Endothelial cell (in vitro differentiated cells): Measurements from ENCODE around the gene ZC3HAV1L. TPM values are rescaled to one million over a fixed set of nuclear protein-coding genes. Genes with fewer than 3 reads are reported as not detected.
"Not testable (repeated sequence)": the region's sequence is repeated elsewhere in the genome, so short reads cannot be mapped to it uniquely, and the experiment has no call there.

Source experiments
- DNase-seq: peaks from one replicate; pipeline ENCODE4 v3.0.0; 2021; ENCODE audit warnings: low spot score
- H3K27ac Mint-ChIP-seq: one replicate; pipeline ENCODE4 v1.8.0; 2021; ENCODE audit warnings: mixed read lengths, inconsistent platforms; ENCODE audit not compliant: unreplicated experiment
- H3K27me3 Mint-ChIP-seq: one replicate; pipeline ENCODE4 v1.8.0; 2021; ENCODE audit warnings: mild to moderate bottlenecking, moderate library complexity, mixed read lengths, inconsistent platforms; ENCODE audit not compliant: unreplicated experiment
- H3K36me3 Mint-ChIP-seq: one replicate; pipeline ENCODE4 v1.8.0; 2021; ENCODE audit warnings: mild to moderate bottlenecking, low read depth, mixed read lengths, inconsistent platforms; ENCODE audit not compliant: unreplicated experiment
- H3K4me1 Mint-ChIP-seq: one replicate; pipeline ENCODE4 v1.8.0; 2021; ENCODE audit warnings: mild to moderate bottlenecking, mixed read lengths, inconsistent platforms; ENCODE audit not compliant: unreplicated experiment
- H3K4me3 Mint-ChIP-seq: one replicate; pipeline ENCODE4 v1.8.0; 2021; ENCODE audit warnings: mild to moderate bottlenecking, mixed read lengths, inconsistent platforms; ENCODE audit not compliant: unreplicated experiment
- H3K9me3 Mint-ChIP-seq: one replicate; pipeline ENCODE4 v1.8.0; 2021; ENCODE audit warnings: mixed read lengths, inconsistent platforms; ENCODE audit not compliant: unreplicated experiment
- total RNA-seq: library from RNA; stranded (reverse); fragmentation: NEBNext Ultra II Directional; extraction: Animal tissue kit (Norgen Biotek cat#: 25700); gene quantifications from one replicate; pipeline ENCODE4 v1.2.1, GENCODE V29; 2021; ENCODE audit not compliant: unreplicated experiment
- TF ChIP-seq, protein P1 (sequence below): fragments of 200-600 bp; sonication (generic); IDR thresholded peaks from one replicate; pipeline ENCODE4 v1.5.0; 2021; ENCODE audit warnings: antibody characterized with exemption; ENCODE audit not compliant: unreplicated experiment

Gene ZC3HAV1L
- total RNA-seq, 1 donor from 2014 or later = 12.4 TPM

DNA sequence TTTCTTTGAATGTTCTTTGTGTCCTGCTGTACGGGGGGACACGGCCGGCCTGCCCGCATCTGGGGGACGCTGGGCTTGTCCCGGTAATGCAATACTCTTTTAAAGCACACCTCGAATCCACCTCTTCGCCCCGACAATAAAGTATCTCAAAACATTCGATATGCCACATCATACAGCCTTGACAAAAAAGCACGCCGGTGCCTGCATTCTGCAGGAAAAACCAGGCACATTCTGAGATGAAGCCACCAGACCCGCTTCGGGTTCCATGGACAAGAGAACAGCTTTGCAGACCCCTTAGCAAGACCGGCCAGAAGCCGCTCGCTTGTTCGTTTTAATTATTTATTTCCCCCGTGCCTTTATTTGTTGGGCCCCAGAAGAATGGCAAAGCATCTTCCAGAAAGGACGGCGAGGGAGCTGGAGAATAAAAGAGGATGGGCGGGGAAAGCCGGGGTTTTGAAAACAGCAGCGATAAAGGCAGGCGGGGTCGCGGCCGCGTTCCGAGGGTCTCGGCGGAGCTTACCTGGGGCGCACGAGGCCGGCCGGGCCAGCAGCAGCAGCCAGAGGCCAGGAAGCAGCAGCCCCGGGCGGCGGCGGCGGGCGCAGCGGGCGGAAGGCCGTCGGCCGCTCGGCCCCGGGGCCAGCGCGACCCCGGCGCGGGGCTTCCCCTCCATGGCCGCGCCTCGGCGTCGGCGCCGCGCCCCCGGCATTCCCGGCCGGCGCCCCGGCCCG, 55.1 kb downstream of the ZC3HAV1L start:
- H3K36me3 Mint-ChIP-seq = peaks cover 12% of the 10 kb centered on the region
- DNase-seq = peak; percentile 45
- H3K4me1 Mint-ChIP-seq = peaks cover 24% of the 10 kb centered on the region

DNA sequence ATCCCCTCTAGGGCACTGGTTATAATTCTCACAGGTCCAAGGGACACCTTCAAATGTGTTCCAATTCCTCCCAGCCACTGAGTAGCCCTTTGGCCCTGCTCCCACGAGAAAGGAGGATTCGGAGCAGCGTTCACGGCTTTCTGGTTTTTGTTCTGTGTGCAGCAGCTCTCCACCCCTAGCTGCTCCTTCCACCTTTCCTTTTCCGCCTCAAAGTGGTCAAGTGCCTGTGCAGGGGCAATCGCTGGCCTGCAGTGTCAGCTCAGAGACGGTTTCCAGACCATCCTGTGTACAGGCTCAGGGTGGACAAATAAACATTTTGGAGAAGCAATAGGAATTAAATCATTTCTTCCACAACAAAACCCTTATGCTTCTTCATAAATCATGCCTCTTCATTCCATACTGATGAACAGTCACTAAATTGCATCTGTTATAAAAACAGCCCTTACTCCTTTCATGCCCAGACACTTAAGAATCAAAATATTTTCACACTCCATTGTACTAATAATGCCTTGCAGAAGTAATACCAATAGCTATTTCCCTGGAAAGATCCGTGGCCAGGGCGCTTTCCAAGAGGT, 55.8 kb downstream of the ZC3HAV1L start:
- Mint-ChIP-seq H3K27ac (peak overlapping the region; percentile 51), H3K4me1 (peaks cover 28% of the 10 kb centered on the region)
- no peak for DNase-seq

More for the DNA sequence above, 55.1 kb downstream of the ZC3HAV1L start:
- Mint-ChIP-seq H3K4me3 (peak overlapping the region; percentile 98), H3K27me3 (peaks cover 16% of the 10 kb centered on the region), H3K9me3 (no peaks in the 10 kb centered on the region), H3K27ac (peak overlapping the region; percentile 51)
- TF ChIP-seq, protein P1, sequence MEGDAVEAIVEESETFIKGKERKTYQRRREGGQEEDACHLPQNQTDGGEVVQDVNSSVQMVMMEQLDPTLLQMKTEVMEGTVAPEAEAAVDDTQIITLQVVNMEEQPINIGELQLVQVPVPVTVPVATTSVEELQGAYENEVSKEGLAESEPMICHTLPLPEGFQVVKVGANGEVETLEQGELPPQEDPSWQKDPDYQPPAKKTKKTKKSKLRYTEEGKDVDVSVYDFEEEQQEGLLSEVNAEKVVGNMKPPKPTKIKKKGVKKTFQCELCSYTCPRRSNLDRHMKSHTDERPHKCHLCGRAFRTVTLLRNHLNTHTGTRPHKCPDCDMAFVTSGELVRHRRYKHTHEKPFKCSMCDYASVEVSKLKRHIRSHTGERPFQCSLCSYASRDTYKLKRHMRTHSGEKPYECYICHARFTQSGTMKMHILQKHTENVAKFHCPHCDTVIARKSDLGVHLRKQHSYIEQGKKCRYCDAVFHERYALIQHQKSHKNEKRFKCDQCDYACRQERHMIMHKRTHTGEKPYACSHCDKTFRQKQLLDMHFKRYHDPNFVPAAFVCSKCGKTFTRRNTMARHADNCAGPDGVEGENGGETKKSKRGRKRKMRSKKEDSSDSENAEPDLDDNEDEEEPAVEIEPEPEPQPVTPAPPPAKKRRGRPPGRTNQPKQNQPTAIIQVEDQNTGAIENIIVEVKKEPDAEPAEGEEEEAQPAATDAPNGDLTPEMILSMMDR = no peak

DNA sequence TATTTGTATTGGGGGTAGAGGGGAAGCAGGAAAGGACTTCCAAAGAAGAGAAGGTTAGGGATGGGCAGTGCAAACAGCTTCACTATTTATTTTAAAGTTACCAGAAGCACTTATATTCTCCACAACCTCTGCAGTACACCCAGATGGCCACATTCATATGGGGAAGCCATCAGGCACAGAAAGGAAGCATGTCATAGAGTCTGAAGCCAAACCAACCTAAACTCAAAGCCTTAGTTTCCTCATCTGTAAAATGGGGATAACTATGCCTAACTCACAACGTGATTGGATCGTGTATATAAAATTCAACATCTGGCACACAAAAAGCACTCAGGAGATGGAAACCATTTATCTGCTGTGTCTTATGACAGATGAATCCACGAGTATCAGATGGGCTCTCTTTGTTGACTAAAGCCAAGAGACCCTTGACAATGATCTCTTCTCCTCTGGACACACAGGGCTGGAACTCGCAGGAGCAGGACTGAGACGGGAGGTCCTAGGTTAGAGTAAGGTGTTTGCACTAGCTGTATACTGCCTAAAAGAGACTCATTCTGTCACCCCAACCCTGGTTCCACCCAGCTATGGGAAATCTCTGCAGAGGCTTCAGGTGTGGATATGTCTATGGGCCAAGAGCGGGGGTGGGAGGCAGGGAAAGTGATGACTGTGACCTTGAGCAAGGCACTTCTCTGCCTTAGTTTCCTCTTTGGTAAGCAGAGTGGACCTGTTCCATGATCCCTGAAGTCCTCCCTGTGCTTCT, 56.4 kb downstream of the ZC3HAV1L start:
- TF ChIP-seq, protein P1 = no peak
- peaks cover 12% of the 10 kb centered on the region for H3K36me3 Mint-ChIP-seq
- peaks cover 30% of the 10 kb centered on the region for H3K4me1 Mint-ChIP-seq
- H3K4me3 Mint-ChIP-seq = peak overlapping the region; percentile 98
- H3K9me3 Mint-ChIP-seq = no peaks in the 10 kb centered on the region
- no peak for DNase-seq
- peaks cover 20% of the 10 kb centered on the region for H3K27me3 Mint-ChIP-seq
- no peak overlapping the region for H3K27ac Mint-ChIP-seq

More for the DNA sequence above, 55.8 kb downstream of the ZC3HAV1L start:
- H3K36me3 Mint-ChIP-seq = peaks cover 12% of the 10 kb centered on the region
- H3K4me3 Mint-ChIP-seq = peak overlapping the region; percentile 98
- H3K27me3 Mint-ChIP-seq = peaks cover 19% of the 10 kb centered on the region
- H3K9me3 Mint-ChIP-seq = no peaks in the 10 kb centered on the region
- TF ChIP-seq, protein P1 = no peak

DNA sequence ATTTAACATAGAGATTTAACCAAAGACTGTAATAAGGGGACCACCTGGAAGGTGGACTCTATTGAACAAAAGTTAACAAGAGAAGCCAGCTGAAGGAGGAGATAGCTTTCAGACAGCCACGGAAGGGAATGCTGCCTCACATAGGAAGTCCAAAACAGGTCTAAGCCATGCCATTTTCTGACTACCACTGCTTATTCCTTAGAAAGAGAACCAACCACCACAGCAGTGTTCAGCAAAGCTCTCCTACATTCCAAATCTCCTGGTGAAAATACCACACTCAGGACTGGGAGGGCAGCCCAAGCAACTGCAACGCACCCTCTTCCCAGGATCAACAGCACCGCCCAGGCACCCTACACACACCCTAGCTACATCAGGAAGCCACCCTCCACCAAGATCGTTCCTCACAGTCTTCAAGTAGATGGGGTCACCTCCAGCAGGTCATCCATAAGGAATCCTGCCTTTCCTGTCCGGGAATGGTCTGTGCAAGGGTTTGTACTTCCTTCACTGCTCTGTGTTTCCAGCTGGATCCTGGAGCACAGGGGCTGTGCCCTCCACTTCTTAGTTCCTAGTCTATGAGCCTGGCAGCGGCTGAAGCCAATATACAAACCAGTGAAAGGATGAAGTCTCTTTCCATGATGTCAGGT, 57.2 kb downstream of the ZC3HAV1L start:
- H3K36me3 Mint-ChIP-seq = peaks cover 12% of the 10 kb centered on the region
- H3K27me3 Mint-ChIP-seq = peaks cover 20% of the 10 kb centered on the region
- H3K4me1 Mint-ChIP-seq = peaks cover 30% of the 10 kb centered on the region
- peak overlapping the region; percentile 17 for H3K27ac Mint-ChIP-seq
- TF ChIP-seq, protein P1 = no peak
- DNase-seq = no peak
- H3K9me3 Mint-ChIP-seq = no peaks in the 10 kb centered on the region
- no peak overlapping the region for H3K4me3 Mint-ChIP-seq

DNA sequence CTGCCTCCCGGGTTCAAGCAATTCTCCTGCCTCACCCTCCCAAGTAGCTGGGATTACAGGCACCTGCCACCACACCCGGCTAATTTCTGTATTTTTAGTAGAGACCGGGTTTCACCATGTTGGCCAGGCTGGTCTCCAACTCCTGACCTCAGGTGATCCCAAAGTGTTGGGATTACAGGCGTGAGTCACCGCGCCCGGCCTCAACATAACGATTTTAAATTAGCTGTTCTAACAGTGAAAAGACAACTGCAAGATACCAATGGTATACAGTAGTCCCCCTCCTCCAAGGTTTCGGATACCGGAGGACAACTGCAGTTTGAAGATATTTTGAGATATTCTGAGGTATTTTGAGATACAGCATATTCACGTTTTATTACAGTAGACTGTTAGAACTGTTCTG, 59.7 kb downstream of the ZC3HAV1L start:
- not testable (repeated sequence) for H3K9me3 Mint-ChIP-seq, DNase-seq, H3K27me3 Mint-ChIP-seq, H3K27ac Mint-ChIP-seq, H3K4me3 Mint-ChIP-seq
- peaks cover 44% of the 10 kb centered on the region for H3K4me1 Mint-ChIP-seq
- peaks cover 12% of the 10 kb centered on the region for H3K36me3 Mint-ChIP-seq
